ENCODE results near the gene UNC5C.

- TF ChIP-seq CTCF (IDR thresholded peaks at IDR 0.05; ENCODE audit: poor library complexity) (no peak), EZH2 (IDR thresholded peaks at IDR 0.05; ENCODE audit: borderline replicate concordance) (no peak)
Measured at GRCh38 chr4:95494186-95494585, 54.6 kb downstream of the UNC5C start.

Data from hepatocyte (in vitro differentiated cells).